ENCODE results near the gene TLK2.

- TF ChIP-seq ZNF48 (tag by site-specific recombination; IDR thresholded peaks at IDR 0.05), result no peak
- no peak for TF ChIP-seq CTCF (tag by site-specific recombination; IDR thresholded peaks at IDR 0.05)
- no peak for TF ChIP-seq ZNF670 (tag by site-specific recombination; IDR thresholded peaks at IDR 0.05; ENCODE audit: low read depth)
- TF ChIP-seq ZNF214 (tag by site-specific recombination; IDR thresholded peaks at IDR 0.05; ENCODE audit: borderline replicate concordance), result no peak
- TF ChIP-seq YY1 (tag by site-specific recombination; IDR thresholded peaks at IDR 0.05), result no peak
- no peak for TF ChIP-seq ZSCAN23 (tag by site-specific recombination; IDR thresholded peaks at IDR 0.05)
- TF ChIP-seq ZBTB20 (tag by site-specific recombination; IDR thresholded peaks at IDR 0.05), result no peak
- no peak for TF ChIP-seq ZNF639 (tag by site-specific recombination; IDR thresholded peaks at IDR 0.05)
- TF ChIP-seq ZNF558 (tag by site-specific recombination; IDR thresholded peaks at IDR 0.05), result no peak
- TF ChIP-seq ZNF571 (tag by site-specific recombination; IDR thresholded peaks at IDR 0.05), result no peak
- TF ChIP-seq ZNF843 (tag by site-specific recombination; IDR thresholded peaks at IDR 0.05), result no peak
- TF ChIP-seq ZNF449 (tag by site-specific recombination; IDR thresholded peaks at IDR 0.05), result no peak
Observed at GRCh38 chr17:62625184-62625869, 146.7 kb downstream of the TLK2 start.

Measured in HEK293 (cell line).